Measurements from ENCODE around the gene TMEM44.
"Not testable (repeated sequence)": the region's sequence is repeated elsewhere in the genome, so short reads cannot be mapped to it uniquely, and the experiment has no call there.

Gene TMEM44

DNA sequence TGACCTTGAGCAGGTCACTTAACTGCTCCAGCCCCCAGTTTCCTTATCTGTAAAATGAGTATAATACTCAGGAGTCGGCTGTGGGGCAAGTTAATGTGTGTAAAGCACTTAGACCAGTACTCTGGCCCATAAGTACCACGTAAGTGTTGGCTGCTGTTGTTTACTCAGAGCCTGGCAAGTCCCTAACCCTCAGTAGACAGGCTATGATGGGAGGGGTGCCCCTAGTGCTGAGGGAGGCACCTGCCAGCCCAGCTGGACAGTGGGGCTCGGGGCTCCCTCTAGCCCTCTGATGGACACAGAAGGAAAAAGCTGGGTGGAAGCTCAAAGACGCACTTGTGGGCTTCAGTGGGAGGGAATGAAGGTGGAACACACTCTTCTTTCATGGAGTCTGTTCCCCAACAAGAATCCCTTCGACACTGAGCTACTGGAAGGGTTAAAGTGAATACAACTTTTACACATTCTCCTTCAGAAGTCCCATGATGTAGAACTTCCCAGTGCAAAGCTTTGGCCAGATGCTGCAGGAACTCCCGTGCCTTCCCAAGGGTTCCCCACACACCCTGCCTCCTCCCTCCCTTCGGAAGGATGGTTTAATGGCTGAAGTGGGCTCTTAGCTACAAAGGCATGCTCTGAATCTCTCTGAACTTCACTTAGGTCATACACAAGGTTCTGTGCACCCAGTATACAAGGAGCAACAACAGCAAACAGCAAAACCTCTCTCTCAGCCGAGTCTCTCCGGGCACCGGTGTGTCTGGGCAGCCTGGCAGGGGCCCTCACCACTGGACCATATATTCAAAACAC is 25.4 kb downstream of the TMEM44 start:
- peak; percentile 29 for DNase-seq

DNA sequence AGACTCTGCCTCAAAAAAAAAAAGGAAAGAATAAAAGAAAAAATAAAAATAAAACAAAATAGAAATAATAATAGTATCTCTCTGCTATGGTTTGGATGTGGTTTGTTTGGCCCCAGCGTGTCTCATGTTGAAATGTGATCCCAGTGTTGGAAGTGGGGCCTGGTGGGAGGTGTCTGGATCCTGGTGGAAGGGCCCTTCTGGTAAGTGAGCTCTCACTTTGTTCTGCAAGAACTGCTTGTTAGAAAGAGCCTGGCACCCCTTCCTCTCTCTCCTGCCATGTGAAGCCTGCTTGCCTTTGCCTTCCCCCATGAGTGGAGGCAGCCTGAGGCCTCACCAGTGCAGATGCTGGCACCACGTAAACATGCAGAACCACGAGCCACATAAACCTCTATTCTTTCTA is 26.3 kb downstream of the TMEM44 start:
- DNase-seq: no peak

DNA sequence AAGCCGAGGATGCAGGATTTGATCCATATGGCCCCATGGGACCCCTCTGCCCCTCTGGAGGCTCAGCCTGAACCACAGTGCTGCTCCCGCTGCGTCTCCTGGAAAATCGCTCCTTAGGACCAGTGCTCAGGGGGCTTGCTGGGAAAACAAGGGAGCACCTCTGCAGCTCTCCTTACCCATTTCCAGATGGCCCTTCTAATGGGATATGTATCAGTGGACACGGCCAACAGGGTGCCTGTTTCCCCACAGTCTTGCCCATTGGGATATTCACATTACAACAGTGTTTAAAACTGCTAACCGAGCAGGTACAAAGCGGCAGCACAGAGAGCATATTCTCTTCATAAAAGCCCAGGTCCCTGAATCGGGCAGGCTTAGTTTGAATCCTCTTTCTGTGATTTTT is 27.1 kb downstream of the TMEM44 start:
- no peak for DNase-seq

DNA sequence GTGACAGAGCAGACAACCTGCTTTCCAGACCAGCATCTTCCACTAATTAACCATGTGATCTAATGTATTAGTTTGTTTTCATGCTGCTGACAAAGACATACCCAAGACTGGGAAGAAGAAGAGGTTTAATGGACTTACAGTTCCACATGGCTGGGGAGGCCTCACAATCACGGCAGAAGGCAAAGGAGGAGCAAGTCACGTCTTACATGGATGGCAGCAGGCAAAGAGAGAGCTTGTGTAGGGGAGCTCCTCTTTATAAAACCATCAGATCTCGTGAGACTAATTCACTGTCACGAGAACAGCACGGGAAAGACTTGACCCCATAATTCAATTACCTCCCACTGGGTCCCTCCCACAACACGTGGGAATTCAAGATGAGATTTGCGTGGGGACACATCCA is 27.9 kb downstream of the TMEM44 start:
- not testable (repeated sequence) for DNase-seq

DNA sequence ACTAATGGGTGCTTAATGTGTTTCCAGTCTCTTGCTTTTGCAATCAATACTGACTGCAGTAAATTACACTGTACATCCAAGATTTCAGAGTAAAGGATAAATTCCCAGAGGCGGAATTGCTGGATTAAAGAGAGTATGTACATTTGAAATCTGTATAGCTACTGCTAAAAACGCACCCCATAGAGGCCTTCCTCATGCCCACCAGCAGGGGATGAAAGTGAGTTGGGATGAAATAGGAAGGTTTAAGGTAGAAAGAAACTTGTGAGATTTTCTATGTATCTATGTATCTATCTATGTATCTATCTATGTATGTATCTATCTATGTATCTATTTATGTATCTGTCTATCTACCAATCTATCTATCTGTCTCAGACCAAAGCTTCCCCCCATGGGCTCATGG is 28.4 kb downstream of the TMEM44 start:
- DNase-seq: no peak

DNA sequence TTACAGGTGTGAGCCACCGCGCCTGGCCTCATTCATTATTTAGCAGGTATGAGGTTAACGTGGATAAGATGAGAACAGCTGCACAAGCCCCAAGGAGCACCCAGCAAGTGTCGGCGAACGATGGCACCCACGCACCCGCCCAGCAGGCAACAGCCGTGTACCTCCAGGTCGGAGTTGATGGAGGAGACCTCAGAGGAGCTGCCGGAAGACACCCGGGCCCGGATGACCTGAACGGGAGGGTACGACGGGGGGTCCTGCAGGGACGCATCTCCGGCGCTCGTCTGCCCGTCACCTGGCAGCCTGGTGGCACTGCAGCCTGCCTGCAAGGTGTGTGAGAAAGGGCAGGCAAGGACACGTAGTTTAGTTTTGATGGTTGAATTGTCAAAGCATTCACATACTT is 29.1 kb downstream of the TMEM44 start:
- DNase-seq: no peak

DNA sequence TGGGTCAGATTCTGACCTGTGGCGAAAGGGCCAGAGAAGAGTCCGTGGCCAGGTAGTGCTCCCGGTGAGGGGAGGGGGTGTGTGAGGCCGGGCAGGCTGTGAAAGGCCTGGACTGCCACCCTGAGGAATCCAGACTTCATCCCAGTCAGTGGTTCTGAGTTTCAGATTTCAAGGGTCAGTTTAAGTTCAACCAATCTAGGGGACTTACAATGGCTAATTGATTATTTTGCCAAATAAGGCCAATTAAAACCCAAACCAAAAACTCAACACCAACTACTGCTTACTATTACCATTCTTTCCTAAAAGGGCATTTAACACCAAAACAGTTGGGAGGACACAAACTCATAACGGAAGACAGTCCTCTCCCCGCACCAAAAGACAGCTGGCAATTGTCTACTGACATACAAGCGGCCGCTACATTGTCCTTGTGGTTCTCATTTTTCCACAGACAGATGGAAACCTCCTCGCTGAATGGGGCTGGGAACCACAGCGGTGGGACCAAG is 30.5 kb downstream of the TMEM44 start:
- DNase-seq: no peak

DNA sequence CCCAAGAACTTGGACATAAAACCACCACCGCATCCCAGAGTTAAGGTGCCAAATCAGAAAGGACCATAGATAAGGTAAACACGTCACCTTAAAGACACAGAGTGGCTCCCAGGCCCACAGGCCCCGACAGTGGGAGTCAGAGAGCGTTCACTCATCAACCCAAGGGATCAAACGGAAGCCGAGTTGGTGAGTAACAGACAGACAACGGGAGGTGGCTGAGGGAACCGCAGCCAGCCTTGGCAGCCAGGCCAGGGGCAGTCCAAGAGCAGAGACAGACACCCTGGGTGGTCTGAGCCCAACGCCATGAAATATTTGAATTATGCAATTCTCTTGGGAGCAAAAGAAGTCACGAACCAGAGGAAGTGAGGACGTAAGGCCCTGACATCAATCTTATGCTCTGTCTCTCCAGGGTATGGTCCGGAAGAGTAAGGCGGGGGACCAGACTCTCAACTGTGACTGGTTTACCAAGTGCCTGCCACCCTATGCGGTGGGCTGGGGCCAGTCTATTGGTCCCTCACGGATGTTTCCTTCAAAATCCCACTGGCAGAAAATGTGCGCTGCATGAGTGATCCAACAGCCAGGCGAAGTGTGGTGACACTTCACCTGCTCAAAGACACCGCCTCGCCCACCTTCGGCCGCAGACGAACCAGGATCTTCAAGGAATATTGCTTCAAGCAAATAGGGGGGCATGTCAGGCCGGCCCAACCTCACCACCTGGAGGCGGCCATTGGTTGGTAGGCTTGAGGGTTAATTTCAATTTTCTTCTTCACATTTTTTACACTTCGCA is 34.3 kb downstream of the TMEM44 start:
- DNase-seq: no peak

DNA sequence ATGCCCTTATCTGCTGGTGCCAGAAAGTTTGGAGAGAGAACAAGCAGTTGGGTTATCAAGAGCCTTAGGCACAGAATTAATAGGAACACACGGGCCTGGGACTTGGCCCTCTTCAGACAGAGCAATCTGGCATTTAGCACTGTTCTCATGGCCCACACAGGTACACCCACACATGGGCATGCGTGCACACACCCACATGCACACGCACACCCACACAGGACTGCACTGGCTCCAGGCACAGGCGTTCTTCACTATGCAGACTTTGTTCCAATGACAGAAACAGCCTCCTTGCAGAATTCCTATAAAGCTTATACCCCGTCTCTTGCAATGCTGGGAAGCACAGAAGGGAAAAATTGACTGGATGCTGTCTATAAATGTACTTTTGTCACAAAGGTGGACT is 36.3 kb downstream of the TMEM44 start:
- no peak for DNase-seq

DNA sequence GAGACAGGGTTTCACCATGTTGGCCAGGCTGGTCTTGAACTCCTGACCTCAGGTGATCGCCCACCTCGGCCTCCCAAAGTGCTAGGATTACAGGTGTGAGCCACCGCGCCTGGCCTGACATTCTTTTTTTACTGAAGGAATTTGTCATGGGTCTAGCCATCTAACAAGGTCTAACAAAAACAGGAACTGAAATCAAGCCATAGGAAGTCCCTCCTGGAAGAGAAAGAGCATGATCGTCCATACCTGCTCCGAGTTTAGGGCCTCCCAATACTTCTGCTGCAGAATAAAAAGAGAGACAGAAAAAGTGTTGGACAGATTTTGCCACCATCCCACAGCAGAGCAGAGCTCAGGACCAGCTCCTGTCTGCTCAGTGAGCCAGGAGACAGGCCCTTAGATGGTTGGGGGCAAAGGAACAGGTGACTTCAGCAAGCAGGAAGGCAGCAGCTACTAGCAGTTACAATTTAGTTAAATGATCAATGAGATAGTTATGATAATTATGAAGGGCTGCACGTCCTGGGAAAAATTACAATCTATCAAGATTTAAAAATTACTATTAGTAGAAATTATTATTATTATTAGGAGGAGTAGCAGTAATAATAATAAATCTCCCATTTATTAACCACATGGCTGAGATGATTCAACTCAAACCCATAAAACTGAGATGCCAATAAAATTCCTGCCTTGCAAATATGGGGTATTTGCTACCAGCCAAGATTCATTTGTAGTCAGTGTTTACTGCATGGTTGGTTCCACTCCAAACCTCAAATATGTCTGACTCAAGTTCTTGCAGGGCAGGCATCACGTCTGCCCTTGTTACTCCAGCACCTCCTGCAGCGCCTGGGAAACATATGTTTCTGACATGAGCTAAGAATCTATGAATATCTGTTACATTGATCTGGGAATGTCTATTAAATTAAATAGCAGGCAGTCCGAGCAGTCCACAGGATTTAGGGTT is 40.1 kb downstream of the TMEM44 start:
- no peak for DNase-seq

DNA sequence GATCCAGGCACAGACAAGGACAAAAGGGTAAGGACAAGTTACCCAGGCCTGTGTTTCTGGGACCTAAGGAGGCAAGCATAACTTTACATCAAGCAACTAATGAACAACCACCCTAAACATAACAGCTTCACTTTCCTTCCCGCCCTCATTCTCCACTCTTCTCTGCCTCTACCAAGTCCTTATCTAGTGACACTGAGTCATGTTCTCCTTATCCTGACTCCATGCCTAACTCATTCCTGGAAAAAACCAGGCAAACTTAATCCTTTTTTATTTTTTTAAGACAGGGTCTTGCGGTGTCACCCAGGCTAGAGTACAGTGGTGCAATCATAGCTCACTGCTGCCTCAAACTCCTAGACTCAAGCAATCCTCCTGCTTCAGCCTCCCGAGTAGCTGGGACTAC is 44.5 kb downstream of the TMEM44 start:
- DNase-seq: no peak

DNA sequence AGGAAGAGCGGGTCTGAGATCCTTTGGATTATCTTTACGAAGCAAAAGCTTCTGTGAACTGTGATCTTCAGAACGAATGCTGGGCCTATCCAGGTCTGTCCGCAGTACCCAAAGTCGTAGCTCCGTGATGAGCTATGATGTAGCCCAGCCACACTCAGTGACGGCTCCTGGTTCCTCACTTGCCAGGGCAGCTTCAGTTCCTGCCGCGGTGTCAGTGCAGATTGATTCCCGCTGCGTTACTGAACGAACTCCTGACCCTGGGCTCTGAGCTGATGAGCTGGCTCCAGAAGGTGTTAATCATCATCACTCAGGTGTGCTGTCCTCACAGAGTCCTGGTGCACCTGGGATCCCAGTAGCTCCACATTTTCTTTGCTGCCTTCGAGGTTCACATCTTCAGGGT is 45.0 kb downstream of the TMEM44 start:
- DNase-seq: no peak

DNA sequence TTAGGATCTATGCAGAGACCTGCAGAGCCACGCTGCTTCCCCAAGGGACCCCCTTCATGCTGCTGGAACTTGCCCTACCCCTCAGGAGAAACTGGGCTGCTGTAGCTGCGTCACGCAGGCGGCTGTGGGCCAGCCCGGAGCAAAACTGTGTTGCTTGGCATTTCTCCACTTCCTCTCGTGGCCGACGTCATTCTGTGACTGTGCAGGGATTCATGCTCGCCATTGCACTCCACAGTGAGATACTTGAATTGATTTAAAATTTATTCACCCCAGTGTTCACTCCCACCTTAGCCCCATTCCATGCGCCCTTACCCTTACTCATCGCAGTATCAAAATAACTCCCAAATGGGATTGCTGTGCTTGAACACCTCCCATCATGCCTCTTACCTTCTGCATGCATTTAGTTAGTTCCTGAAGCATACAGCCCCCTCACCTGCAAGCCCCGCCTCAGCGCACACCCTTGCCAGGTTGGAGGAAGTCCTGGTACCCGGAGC is 45.7 kb downstream of the TMEM44 start:
- no peak for DNase-seq

DNA sequence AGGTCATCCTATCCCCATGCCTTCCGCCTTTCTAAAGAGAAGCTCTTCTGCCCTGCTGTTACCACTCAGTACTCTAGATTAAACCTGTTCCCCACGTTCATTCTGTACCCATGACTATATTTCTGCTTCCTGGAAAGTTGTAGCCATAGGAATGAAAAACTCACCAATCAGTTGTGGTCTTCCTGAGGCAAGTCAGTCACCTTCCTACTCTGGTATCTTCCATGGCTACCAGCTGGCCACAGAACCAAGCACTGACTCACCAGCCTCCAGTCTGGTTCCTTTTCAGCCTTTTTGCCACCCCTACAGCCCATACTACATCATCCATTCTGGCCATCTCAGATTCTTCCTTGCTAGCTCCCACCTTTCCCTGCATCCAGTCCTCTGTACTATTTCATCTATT is 46.4 kb downstream of the TMEM44 start:
- DNase-seq: no peak

DNA sequence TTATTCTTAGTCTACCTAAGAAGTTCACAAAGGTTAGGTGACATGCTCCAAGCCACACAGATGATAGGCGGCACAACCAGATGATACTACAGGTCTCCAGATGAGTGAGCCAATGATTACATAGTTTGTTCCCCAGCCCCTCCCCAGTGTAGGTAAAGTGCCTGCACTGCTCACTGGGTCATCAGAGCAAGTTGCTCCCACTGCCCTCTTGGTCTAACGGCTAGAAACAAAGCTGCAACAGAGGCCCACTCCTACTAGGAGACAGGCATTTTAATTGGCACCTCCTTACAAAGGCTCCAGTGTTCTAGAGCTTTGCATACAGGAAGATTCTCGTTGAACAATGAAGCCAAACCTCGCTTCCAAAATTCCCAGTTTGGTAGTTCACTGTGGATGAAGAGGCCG is 47.3 kb downstream of the TMEM44 start:
- DNase-seq: no peak

DNA sequence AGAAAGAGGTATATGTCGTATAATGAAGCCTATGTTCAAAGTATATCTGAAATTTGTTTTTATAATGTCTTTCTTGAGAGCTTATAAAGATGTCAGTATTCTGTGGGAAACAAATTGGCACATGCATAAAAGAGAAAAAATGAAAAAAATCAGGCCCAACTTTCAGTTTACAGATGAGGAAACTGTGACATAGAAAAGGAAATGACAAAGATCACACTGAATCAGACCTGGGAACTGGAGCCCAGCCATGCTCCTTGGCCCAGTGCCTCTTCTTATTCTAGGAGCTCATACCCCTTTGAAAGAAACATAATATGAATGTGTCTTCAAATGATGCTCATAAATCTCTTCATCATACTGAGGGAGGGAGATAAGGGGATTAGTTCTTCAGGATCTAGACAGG is 48.4 kb downstream of the TMEM44 start:
- no peak for DNase-seq

DNA sequence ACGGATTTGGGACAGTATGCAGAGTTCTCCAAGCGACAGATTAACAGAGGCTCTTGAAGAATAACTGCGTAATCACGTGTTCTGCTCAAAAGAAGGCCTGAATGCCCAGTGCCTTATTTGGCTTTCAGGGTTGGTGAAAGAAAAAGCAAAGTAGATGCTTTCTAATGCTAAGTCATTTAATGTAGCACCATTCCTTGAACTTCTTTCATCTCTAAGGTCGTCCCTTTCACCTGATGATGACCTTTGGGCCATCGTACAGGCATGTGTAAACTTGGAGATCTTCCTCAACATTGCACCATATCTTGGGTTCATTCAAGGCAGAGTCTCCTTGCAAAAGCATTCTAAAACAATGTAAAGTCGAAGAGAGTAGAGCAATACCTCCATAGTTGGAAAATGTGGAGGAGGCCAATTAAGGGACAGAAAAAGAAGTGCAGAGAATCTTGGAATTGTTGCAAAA is 48.9 kb downstream of the TMEM44 start:
- DNase-seq: no peak

DNA sequence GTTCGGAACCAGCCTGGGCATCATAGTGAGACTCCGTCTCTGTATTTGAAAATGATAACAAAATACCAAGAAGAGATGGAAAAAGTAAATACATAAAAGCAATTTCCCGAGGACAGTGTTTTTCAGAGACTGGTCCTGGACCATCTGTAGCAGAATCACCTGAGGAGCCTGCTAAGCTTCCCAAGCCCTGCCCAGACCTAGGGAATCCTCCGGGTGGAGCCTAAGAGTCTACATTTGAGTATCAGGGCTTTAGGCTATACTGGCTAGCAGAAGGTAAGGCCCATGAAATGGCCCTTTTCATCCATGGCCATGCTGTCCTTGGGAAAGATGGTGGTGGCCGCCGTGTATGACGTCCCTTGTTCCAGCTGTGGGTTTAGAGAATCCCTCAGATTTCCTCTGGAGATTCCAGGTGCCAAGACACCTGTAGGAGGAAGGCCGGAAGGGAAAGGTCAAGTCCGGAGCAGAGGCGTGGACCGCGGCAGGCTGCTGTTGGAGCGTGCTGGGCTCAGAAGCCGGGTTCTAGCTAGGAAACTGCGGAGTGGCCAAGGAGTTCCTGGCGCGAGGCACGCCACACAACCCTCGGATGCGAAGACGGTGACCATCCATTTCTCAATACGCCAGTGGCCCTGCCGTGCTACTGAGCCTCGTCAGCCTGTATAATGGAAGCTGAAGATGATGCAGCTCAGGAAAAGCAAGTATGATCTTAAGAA is 50.9 kb downstream of the TMEM44 start:
- no peak for DNase-seq

DNA sequence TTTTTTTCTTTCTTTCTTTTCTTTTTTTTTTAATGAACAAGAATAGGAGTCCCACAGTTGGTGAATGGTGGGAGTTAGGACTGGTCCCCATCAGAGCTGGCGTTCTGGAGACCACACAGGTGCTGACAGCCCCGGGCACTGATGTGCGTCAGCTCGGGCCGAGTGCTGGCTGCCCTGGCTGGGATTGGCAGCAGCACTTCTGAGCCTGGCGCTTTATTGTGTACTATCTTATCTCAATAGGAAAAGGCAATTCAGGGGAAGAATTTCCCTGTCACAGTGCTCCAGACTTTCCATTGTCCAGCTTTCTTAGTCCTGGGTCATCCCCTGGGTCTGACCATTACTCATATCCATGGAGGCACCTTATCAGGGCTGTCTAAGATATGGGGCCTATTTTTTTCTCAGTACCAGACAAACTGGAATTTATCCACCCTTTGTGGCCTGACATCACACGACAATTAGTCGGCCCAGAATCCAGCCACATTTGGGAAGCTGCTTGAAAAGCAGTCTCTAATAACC is 54.1 kb downstream of the TMEM44 start:
- no peak for DNase-seq

DNA sequence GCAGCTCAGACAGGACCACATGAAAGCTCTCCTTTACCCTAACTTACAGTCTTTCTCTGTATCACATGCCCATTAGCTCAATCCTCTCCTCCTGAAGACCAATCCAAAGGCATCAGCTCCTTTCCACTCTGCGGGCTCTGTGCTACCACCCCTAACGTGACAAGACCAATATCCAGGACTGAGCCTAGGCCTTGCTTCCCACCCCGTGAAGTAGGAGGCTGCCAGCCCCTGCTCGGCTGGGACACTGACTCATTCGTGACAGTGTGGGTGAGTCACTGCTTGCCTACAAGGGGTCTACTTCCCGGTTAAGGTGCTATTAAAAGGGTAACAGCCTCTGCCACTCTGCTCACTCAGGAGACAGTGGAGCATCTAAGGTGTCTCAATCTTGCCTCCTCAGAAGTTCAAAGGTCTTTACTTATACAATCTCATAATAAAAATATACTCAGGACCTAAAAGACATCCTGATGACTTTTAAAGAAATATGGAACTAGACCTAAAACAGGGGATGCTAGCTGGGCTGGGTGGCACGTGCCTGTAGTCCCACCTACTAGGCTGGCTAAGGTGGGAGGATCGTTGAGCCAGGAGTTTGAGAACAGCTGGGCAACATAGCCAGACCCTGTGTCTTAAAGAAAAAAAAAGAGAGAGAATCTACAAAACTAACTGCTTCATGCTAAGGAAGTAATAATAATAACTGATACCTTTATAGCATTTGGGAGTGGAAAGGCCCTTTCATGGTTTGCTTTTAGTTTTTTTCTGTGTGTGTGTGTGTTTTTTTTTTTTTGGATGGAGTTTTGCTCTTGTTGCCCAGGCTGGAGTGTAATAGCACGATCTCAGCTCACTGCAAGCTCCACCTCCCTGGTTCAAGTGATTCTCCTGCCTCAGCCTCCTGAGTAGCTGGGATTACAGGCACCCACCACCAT is 55.0 kb downstream of the TMEM44 start:
- no peak for DNase-seq
